Adipose tissue (tissue), 3 donors: Measurements from ENCODE around the gene PPP2R5C. TPM values are rescaled to one million over a fixed set of nuclear protein-coding genes. Genes with fewer than 3 reads are reported as not detected.
"Not testable (repeated sequence)": the region's sequence is repeated elsewhere in the genome, so short reads cannot be mapped to it uniquely, and the experiment has no call there.

Source experiments
- H3K27ac ChIP-seq: one replicate; pipeline ENCODE4 v1.5.1; 2013; ENCODE audit warnings: low read depth, low read length
- WGBS, 3 donors: extraction: QIAGEN DNeasy Blood & Tissue Kit; methylation state at CpG; one replicate each; pipeline ENCODE4 v1.1.7; 2013; 5-methylcytosine and 5-hydroxymethylcytosine counted together
- polyA plus RNA-seq, 3 donors: library from polyadenylated mRNA; stranded (reverse); fragments of 200-250 nt; gene quantifications; one replicate each; pipeline ENCODE4 v1.2.3, GENCODE V29; 2013
- donor health status: healthy with polysubstance abuse.
- donor health status: Bipolar disorder and iron deficiency.
- donor health status: healthy.

Gene PPP2R5C
- 10 to 100 TPM; 30.6 to 84.0 (median 46.8) TPM for polyA plus RNA-seq

DNA sequence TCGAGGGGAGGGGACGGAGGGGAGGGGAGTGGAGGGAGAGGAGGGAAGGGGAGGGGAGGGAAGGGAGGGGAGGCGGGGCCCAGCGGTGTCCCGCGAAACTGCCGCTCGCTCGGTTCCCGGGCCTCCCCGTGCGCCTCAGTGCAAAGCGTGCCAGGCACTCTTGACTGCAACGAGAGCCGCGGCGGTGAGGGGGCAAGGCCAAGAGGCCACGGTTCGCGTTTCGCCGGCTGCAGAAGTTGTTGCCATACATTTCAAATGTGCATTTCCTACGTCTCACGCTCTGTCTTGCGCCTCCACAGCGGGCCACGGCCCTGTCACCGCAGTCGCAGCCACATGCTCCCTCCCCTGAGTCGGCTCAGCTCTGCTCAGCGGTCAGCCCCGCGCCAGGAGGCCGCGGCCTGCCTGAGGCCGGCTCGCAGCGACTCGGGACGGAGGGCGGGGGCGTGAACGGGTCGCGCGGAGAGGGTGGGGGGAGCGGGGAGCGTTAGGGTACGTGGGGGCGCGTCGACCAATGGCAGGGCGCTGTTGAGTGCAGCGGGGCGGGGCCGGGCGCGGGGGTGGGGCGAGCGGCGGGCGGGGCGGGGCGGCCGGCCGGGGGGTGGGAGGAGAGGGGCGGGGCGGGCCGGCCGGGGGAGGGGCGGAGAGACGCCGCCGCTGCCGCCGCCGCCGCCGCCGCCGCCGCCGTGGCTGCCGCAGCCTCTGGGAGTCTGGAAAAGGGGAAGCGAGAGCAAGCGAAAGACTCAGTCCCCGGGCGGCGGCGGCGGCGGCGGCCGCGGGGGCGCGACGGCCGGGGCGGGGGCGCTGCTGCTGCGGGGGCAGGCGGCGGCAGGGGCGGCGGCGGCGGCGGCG, at the start of gene PPP2R5C:
Gene PPP2R5C, plus strand, starts transcription at position 678 of the 849 bp plus-strand sequence. CDS start 185 bp downstream, outside the sequence.
- 0 to 2% (median 1%) methylated on average over 39 to 79 of the region's 110 CpGs for WGBS, 3 donors
- H3K27ac ChIP-seq, result no peak within 1 kb of the TSS

DNA sequence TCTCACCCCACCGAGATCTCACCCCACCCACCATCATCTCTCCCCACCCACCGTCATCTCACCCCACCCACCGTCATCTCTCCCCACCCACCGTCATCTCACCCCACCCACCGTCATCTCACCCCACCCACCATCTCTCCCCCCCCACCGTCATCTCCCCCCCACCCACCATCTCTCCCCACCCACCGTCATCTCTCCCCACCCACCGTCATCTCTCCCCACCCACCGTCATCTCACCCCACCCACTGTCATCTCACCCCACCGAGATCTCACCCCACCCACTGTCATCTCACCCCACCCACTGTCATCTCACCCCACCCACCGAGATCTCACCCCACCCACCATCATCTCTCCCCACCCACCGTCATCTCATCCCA, 49.7 kb upstream of the PPP2R5C start:
- 89 to 94% (median 91%) methylated on average over 11 to 12 of the region's 12 CpGs for WGBS, 3 donors
- not testable (repeated sequence) for H3K27ac ChIP-seq

DNA sequence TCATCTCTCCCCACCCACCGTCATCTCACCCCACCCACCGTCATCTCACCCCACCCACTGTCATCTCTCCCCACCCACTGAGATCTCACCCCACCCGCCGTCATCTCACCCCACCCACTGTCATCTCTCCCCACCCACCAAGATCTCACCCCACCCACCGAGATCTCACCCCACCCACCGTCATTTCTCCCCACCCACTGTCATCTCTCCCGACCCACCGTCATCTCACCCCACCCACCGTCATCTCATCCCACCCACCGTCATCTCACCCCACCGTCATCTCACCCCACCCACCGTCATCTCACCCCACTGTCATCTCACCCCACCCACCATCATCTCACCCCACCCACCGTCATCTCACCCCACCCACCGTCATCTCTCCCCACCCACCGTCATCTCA, 49.2 kb upstream of the PPP2R5C start:
- WGBS, 3 donors, result 93 to 95% (median 95%) methylated on average over 13 to 15 of the region's 15 CpGs
- not testable (repeated sequence) for H3K27ac ChIP-seq

DNA sequence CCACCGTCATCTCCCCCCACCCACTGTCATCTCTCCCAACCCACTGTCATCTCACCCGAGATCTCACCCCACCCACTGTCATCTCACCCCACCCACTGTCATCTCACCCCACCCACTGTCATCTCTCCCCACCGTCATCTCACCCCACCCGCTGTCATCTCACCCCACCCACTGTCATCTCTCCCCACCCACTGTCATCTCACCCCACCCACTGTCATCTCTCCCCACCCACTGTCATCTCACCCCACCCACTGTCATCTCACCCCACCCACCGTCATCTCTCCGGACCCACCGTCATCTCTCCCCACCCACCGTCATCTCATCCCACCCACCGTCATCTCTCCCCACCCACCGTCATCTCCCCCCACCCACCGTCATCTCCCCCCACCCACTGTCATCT, 48.4 kb upstream of the PPP2R5C start:
- 91 to 94% (median 93%) methylated on average over 11 of the region's 11 CpGs for WGBS, 3 donors
- not testable (repeated sequence) for H3K27ac ChIP-seq

DNA sequence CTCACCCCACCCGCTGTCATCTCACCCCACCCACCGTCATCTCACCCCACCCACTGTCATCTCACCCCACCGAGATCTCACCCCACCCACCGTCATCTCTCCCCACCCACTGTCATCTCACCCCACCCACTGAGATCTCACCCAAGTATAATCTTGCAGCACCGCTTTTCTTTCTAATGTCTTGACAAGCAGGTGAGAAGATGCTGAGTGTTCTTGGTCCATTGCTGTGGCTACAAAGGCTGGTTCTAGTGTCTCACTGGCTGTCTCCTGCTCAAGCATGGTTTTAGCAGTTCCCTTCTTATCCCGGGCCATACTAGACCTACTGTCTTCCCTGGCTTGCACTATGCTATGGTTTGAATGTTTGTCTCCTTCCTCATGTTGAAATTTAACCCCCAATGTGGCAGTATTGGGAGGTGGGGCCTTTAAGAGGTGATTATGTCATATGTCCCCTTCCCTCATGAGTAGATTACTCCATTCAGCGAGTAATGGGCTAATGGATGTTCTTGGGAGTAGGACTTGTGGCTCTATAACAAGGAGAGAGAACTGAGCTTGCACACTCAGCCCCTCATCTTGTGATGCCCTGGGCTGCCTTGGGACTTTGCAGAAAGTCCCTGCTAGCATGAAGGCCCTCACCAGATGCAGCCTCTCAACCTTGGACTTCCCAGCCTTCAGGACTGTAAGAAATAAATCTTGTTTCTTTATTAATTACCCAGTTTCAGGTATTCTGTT, 47.7 kb upstream of the PPP2R5C start:
- 83 to 90% (median 90%) methylated on average over 7 of the region's 7 CpGs for WGBS, 3 donors
- H3K27ac ChIP-seq, result no peak overlapping the region

DNA sequence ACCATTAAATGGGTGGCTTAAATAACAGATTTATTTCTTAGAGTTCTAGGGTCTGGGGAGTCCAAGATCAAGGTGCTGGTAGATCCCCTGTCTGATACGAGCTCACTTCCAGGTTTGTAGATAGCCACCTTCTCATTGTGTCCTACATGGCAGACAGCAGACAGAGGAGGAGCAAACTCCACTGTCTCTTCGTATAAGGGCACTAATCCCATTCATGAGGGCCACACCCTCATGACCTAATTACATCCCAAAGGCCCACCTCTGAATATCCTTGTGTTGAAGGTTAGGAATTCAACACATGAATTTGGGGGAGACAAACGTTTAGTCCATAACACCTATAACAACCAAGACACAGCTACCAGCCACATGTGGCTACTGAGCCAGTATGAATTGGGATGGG, 47.1 kb upstream of the PPP2R5C start:
- 85 to 92% (median 87%) methylated on average over 3 of the region's 3 CpGs for WGBS, 3 donors
- H3K27ac ChIP-seq, result no peak overlapping the region

DNA sequence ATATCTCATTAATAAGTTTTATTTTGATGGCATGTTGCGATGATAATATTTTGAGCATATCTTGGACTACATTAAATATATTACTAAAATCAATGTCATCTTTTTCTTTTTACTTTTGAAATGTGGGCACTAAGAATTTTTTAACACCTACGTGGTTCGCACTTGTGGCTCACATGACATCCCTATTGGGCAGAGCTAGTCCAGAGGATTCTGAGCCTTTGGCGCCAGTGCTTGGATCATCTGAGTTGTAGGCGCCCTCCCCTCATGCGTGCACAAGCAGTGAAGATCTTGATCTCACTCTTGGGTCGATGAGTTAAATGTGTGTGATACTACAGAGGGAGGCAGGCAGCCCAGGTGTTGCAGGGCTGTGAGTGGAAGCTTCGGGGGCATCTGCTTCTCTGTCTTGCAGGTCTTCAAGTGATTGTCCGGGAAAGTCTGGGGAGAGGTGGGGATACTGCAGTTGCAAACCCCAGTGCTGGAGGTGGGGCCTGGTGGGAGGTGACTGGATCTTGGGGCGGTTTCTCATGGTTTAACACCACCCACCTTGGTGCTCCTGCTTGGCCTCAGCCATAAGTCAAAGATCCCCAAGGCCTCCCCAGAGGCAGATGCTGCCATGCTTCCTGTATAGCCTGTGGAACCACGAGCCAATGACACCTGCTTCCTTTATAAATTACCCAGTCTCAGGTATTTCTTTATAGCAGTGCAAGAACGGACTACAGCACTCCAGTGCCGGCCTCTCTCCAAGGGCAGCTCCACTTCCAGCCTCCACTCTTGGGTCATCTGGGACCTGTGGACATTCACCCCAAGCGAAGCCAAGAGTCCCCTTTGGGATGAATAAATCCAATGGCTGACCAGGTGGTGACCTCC, 46.1 kb upstream of the PPP2R5C start:
- no peak overlapping the region for H3K27ac ChIP-seq
- WGBS, 3 donors, result 84 to 89% (median 87%) methylated on average over 14 of the region's 14 CpGs

DNA sequence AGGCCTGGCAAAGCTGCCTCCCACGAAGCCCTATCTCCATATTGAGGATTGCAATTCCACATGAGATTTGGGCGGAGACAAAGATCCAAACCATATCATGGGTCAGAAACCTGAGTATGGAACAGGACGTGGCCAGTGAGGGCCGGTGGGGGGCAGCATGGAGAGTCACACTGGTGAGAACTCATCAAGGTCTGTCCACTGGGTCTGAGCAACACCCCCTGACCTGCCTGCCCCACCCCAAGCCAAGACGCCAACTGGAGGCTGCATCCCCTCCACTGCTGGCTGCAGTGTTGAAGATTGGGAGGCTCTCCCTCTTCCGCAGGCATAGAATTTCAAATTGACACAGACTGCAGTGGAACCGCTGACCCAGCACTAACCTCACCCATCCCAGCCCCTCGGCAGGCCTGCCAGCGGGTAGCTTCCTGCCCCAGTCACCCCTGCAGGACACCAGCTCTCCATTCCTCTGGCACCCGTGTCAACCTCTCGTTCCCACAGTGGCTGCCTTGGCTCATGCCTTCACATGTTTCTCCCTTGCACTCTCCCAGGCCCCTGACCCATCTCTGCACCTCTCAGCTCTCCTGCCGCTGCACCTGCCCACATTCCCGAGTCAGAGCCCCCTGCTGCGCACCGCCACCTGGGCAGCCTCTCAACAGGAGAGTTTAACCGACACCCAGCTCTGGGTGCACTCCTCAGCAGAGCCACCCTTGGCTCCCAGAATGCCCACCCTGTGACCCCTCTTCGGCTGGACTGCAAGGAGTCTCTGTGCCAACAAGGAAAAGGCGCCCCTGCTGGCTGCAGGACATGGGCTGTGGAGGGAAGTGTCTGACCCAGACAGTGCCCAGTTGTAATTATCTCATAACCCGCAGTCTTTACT, 45.2 kb upstream of the PPP2R5C start:
- H3K27ac ChIP-seq, result no peak overlapping the region
- WGBS, 3 donors, result 80 to 87% (median 85%) methylated on average over 19 of the region's 19 CpGs

DNA sequence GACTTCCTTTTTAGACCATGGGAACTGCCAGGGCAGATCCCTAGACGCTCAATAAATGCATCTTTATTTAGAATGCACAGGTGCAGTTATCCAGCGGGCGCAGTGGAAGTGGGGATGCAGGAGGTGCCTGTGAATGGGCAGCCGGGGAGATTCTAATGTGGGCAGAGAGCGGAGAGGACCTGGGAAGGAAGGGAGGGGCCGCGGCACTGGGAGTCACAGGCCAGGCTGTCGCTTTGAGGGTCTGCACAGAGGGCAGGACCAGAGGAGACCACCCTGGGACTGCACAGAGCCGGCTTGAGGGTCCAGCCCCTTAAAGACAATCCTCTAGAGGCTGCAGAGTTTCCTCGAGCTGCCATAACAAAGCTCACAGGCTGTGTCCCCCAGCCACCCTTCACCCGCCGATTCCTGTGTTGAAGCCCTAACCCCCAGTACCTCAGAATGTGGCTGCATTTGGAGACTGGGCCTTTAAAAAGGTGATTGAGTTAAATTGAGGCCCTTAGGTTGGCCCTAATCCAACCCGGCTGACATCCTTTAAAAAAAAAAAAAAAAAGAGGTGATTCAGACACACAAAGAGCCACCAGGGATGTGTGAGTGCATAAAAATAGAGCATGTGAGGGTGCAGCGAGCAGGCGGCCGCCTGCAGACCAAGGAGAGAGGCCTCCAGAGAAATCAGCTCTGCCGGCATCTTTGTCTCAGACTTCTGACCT, 44.4 kb upstream of the PPP2R5C start:
- H3K27ac ChIP-seq, result no peak overlapping the region
- WGBS, 3 donors, result 81 to 89% (median 86%) methylated on average over 17 of the region's 17 CpGs

DNA sequence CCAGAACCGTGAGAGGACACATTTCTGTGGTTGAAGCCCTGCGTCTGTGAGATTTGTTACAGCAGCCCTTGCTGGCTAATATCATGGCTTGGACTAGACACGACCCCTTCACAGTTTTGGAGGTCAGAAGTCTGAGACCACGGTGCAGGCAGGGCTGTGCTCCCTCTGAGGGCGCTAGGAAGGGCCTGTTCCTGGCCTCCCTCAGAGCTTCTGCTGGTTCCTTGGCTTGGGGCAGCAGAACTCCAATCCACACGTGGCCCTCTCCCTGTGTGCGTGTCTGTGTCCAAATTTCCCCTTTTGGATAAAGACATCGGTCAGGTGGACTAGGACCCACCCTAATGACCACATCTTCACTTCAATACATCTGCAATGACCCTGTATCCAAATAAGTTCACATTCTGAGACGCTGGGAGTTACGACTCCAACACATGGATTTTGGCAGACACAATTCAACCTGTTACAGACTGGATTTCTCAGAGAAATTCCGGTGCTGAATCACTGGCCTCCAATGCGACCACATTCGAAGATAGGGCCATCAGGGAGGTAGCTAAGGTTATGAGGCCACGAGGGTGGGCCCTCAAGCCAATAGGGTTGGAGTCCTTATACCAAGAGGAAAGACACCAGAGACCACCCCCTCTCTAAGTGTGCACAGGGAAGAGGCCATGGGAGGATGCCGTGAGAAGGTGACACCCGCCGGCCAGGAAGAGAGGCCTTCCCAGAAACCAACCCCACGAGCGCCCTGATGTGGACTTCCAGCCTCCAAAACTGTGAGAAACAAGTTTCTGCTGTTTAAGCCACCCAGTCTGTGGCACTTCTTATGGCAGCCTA, 43.6 kb upstream of the PPP2R5C start:
- 85 to 89% (median 88%) methylated on average over 19 of the region's 19 CpGs for WGBS, 3 donors
- H3K27ac ChIP-seq, result no peak overlapping the region

DNA sequence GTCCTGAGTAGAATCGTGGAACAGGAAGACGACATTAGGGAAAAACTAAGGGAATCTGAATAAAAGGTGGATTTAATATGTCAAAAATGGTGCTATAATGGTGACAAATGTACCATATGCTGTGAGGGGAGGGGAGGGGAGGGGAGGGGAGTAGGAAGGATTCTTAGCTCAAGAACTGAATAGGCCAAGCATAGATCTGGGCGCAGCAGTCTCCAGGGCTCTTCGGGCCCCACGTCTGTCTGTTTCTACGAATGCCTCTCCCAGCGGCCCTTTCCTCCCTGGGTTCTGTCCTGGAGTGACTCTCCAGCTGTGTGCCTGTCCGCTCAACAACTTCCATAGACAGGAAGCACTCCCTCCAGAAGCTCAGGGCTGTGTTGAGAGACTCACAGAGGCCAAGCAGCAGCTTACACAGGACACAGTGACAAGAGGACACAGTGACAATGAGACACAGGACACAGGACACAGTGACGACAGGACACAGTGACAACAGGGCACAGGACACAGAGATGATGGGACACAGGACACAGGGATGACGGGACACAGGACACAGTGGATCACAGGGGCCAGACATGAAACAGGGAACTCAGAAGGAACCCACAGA, 42.4 kb upstream of the PPP2R5C start:
- 58 to 74% (median 63%) methylated on average over 10 of the region's 10 CpGs for WGBS, 3 donors

DNA sequence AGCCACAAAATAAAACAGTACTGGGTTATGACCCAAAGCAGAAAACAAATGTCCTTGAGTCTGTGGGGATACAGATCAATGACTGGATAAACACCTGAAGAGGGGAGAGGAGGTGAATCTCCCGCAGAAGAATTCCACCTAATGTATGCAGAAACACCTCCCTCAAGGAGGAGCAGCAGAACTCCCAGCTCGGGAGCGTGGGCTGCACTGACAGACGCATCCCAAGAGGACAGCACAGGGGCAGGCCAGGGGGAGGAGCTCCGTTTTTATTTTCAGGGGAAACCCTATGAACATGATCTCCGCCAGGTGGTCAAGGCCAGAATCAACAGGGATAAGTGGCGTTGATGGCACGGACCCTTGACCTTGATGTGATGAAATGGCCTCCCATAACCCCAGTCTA, 41.8 kb upstream of the PPP2R5C start:
- H3K27ac ChIP-seq, result no peak overlapping the region
- 42 to 58% (median 48%) methylated on average over 8 of the region's 8 CpGs for WGBS, 3 donors

More for the DNA sequence above, 42.4 kb upstream of the PPP2R5C start:
- H3K27ac ChIP-seq, result no peak overlapping the region

DNA sequence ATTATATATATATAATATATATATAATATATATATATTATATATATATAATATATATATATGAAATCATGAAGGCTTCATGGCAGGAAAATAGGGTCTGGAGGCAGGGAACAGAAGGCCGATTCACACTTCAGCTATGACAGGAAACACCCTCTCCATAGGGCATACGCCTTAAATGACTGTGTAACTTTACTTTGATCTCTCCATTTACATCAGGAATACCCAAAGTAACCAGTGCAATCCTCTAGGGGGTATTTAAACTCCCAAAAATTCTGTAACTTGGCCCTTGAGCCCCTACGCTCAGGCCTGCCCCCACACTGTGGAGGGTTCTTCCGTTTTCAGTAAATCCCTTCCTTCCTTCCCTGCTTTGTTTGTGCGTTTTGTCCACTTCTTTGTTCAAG, 40.4 kb upstream of the PPP2R5C start:
- no peak overlapping the region for H3K27ac ChIP-seq
- 44 to 74% (median 46%) methylated on average over 5 of the region's 5 CpGs for WGBS, 3 donors

DNA sequence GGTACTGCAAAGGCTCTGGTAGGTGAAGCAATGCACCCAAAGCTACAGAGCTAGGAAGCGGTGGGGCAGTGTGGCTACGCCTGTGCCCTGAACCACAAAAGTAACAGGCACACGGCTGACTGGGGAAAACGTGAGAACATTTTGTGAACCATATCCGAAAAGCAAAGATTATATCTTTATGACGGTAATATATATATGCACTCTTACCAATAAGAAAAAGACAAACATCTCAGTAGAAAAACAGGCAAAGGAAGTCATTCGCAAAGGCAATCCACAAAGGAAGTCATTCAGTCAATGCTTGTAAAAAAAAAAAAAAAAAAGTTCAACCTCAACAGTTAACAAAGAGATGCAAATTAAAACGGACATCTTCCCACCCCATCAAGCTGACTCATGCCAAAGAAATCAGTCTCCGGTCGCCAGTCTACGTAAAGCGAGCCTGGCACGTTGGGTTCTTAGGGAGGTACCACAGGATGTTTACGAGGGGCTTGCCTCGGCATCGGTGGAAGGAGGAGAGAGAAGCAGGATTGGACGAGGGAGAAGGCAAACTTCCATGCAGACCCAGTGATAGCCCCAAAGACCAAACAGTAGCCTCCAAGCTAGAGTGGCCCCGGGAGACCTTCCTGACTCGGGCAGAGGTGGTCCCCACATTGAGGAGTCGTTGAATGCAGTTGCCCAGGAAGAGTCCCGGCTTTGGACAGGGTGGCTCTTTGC, 39.4 kb upstream of the PPP2R5C start:
- 41 to 66% (median 43%) methylated on average over 21 of the region's 21 CpGs for WGBS, 3 donors

DNA sequence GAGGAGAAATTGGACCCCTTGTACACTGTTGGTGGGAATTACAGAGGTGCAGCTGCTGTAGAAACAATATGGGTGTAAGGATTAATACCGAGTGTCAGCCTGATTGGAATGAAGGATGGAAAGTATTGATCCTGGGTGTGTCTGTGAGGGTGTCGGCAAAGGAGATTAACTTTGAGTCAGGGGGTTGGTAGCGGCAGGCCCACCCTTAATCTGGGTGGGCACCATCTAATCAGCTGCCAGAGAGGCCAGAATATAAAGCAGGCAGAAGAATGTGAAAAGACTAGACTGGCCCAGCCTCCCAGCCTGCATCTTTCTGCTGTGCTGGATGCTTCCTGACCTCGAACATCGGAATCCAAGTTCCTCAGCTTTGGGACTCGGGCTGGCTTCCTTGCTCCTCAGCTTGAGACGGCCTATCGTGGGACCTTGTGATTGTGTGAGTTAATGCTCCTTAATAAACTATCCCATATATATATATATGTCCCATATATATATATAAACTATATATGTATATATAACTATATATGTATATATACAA, 38.4 kb upstream of the PPP2R5C start:
- WGBS, 3 donors, result 87 to 92% (median 88%) methylated on average over 8 of the region's 8 CpGs
- H3K27ac ChIP-seq, result no peak overlapping the region

More for the DNA sequence above, 39.4 kb upstream of the PPP2R5C start:
- H3K27ac ChIP-seq, result peak overlapping the region; percentile 20
